ENCODE data around the gene SPAG9.

DNA sequence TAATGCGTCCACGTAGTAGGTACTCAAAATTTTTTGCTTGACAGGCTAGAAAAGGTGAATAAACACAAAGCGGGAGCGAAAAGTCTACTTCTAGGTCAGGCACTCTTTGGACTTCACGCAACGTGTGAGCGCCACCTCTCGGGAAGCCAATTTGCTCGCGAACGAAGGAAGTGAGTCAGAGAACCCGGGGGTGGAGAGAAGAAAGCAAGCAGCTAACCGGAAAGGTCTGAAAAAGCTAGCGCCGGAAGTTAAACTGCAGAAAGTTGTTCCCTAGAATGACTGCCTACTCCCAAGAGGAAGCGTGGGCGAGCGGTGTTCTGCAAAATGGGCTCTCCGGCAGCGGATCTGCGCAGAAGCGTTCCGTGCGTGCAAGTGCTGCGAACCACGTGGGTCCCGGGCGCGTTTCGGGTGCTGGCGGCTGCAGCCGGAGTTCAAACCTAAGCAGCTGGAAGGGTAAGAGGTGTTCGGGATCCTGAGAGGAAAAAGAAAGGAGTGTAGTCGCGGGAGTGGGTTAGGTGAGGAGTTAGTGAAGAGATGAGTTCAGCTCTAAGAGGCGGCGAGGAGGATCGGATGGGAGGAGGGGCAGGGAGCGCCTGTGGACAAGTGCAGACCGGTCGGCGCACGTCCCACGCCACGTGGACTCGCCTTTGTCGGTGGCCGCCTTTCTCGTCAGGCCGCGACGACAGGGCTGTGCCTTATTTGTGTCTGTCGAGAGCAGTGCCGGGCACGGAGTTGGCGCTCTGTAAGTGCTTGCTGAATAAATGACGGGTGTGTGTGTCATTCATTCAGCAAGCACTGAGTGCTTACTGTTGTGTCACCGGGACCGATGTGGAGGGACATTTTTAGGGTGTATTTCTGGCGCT, 32.8 kb upstream of the SPAG9 start, which contains the start of gene NME1:
- TF ChIP-seq CTCF (IDR thresholded peaks at IDR 0.05) (peak; percentile 90), ZFX (IDR thresholded peaks at IDR 0.05; ENCODE audit: borderline replicate concordance) (no peak)
